OCI-M1 (cell line): ENCODE data around the gene PLGLB1.
"Not testable (repeated sequence)": the region's sequence is repeated elsewhere in the genome, so short reads cannot be mapped to it uniquely, and the experiment has no call there.

Experiments
- DNase-seq: peaks from one replicate; lab custom pipeline; 2025; lab: John Stamatoyannopoulos, UW

Gene PLGLB1

GRCh38 chr2:87021744-87022143 lies at the start of gene PLGLB1:
Gene PLGLB1, minus strand, starts transcription at chr2:87021844. Its CDS starts 61 bp downstream, at chr2:87021783.
- not testable (repeated sequence) for DNase-seq

GRCh38 chr2:87064305-87064704 lies 42.7 kb upstream of the PLGLB1 start:
- DNase-seq = not testable (repeated sequence)

- not testable (repeated sequence) for DNase-seq
Observed at GRCh38 chr2:87063431-87063830, 41.8 kb upstream of the PLGLB1 start.

GRCh38 chr2:87061519-87061918 lies 39.9 kb upstream of the PLGLB1 start:
- DNase-seq = not testable (repeated sequence)

- not testable (repeated sequence) for DNase-seq
Observed at GRCh38 chr2:87057606-87058005, 36.0 kb upstream of the PLGLB1 start.

GRCh38 chr2:87056843-87057242 lies 35.2 kb upstream of the PLGLB1 start:
- DNase-seq = not testable (repeated sequence)

- DNase-seq = not testable (repeated sequence)
Observed at GRCh38 chr2:87056435-87056834, 34.8 kb upstream of the PLGLB1 start.

- DNase-seq = not testable (repeated sequence)
Observed at GRCh38 chr2:87054375-87054774, 32.7 kb upstream of the PLGLB1 start.

GRCh38 chr2:87041321-87041978 lies 19.8 kb upstream of the PLGLB1 start:
- not testable (repeated sequence) for DNase-seq

GRCh38 chr2:87028607-87029006 lies 7.0 kb upstream of the PLGLB1 start:
- not testable (repeated sequence) for DNase-seq

- DNase-seq = not testable (repeated sequence)
Observed at GRCh38 chr2:87026816-87027215, 5.2 kb upstream of the PLGLB1 start.

- not testable (repeated sequence) for DNase-seq
Observed at GRCh38 chr2:87025927-87026326, 4.3 kb upstream of the PLGLB1 start.

- not testable (repeated sequence) for DNase-seq
Observed at GRCh38 chr2:87023988-87024615, 2.5 kb upstream of the PLGLB1 start.

GRCh38 chr2:87021043-87021442 lies 601 bp downstream of the PLGLB1 start:
- DNase-seq = not testable (repeated sequence)

- not testable (repeated sequence) for DNase-seq
Observed at GRCh38 chr2:87019053-87019452, 2.6 kb downstream of the PLGLB1 start.

GRCh38 chr2:87014489-87015169 lies 7.0 kb downstream of the PLGLB1 start:
- DNase-seq = not testable (repeated sequence)

- DNase-seq = not testable (repeated sequence)
Observed at GRCh38 chr2:87004398-87004797, 17.2 kb downstream of the PLGLB1 start.
